Activated naive CD4-positive, alpha-beta T cell treated with anti-CD3 and anti-CD28 coated beads for 36 hours (primary cell): ENCODE data around the gene QRICH2. TPM values are rescaled to one million over a fixed set of nuclear protein-coding genes. Genes with fewer than 3 reads are reported as not detected.

Experiments used
- CTCF ChIA-PET: fragments of 350-600 bp; sonication (Branson Sonifier 250); formaldehyde crosslinking; loops from one replicate; lab custom pipeline; 2021; ENCODE audit warnings: antibody characterized with exemption; lab: Charles Lee
- DNase-seq: peaks from one replicate; pipeline ENCODE4 v3.0.0-alpha.2; 2020
- H3K27ac Mint-ChIP-seq: one replicate; pipeline ENCODE4 v1.8.0; 2021; ENCODE audit warnings: mild to moderate bottlenecking, mixed read lengths
- H3K27me3 Mint-ChIP-seq: one replicate; pipeline ENCODE4 v1.8.0; 2021; ENCODE audit warnings: low read depth, mixed read lengths
- H3K36me3 Mint-ChIP-seq: one replicate; pipeline ENCODE4 v1.8.0; 2021; ENCODE audit warnings: low read depth, mixed read lengths
- H3K4me1 Mint-ChIP-seq: one replicate; pipeline ENCODE4 v1.8.0; 2021; ENCODE audit warnings: low read depth, mixed read lengths
- H3K4me3 Mint-ChIP-seq: one replicate; pipeline ENCODE4 v1.8.0; 2021; ENCODE audit warnings: mild to moderate bottlenecking, moderate library complexity, mixed read lengths
- H3K9me3 Mint-ChIP-seq: one replicate; pipeline ENCODE4 v1.8.0; 2021; ENCODE audit warnings: mixed read lengths
- intact Hi-C: fragments of 100-400 bp; cut with micrococcal nuclease; formaldehyde crosslinking; loops from one replicate; pipeline ENCODE4 v1.15.1; 2023
- total RNA-seq, 2 experiments: library from RNA; stranded (reverse); gene quantifications; one replicate each; pipeline ENCODE4 v1.2.3, GENCODE V29; 2021

QRICH2 gene
- total RNA-seq, 2 experiments from 2014 or later: 0.52 TPM

GRCh38 chr17:76275382-76276068, 32.6 kb downstream of the QRICH2 start:
- Mint-ChIP-seq H3K27ac (no peak overlapping the region), H3K36me3 (peaks cover 12% of the 10 kb centered on the region), H3K4me1 (peaks cover 60% of the 10 kb centered on the region), H3K9me3 (no peaks in the 10 kb centered on the region), H3K4me3 (no peak overlapping the region), H3K27me3 (no peaks in the 10 kb centered on the region)
- CTCF ChIA-PET: interaction anchor here (0.7 to 2.1 kb wide), 7 partner anchors 9 to 261 kb away, joined by 3 to 7 read pairs (median 5); no protein-coding TSS in a partner anchor
- intact Hi-C loops: no loop called here
- DNase-seq: no peak

DNA sequence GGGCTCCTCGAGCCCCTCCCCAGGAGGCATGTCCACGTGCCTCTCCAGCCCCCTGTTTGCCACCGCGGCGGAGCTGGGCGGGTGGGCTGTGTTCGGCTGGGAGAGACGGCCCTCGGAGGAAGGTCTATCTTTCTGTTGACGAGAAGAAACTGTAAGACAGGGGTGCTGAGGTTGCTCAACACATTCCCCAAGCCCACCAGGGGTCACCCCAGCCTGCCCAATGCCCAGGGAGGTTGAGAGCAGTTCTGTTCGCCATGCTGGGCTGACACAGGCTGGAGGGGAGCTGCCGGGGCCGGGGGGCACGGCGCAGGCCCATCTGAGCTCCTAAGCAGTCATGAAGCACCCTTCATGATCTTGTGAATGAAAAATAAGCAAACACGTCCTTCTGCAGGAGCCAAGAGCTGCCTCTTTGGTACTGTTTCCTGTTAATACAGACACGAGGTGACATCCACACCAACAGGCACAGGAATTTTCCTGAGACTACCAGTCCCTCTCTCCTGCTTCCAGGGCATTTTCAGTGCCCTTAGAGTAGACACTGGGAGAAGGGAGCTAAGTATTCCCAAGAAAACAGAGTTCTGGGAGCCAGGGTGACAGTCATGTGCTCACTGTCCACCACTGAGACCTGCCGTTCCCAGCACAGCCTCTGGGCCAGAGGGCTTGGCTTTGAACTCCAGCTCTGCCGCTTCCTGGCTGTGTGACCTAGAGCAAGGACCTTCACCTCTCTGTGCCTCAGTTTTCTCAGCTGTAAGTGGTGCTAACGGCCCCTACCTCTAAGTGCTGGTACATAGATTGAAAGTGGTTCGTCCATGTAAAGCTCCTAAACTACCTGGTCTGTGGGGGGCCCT, 33.7 kb downstream of the QRICH2 start:
- CTCF ChIA-PET: interaction anchor here (0.5 to 2.1 kb wide), 14 partner anchors 10 to 266 kb away, joined by 3 to 7 read pairs (median 3); no protein-coding TSS in a partner anchor
- intact Hi-C loops: no loop called here
- Mint-ChIP-seq H3K4me3 (no peak overlapping the region), H3K36me3 (peaks cover 20% of the 10 kb centered on the region), H3K27me3 (no peaks in the 10 kb centered on the region), H3K4me1 (peaks cover 69% of the 10 kb centered on the region), H3K9me3 (no peaks in the 10 kb centered on the region), H3K27ac (peak overlapping the region; percentile 91)
- DNase-seq: no peak

GRCh38 chr17:76273445-76274111, 34.5 kb downstream of the QRICH2 start:
- CTCF ChIA-PET: interaction anchor here (0.8 to 1.9 kb wide), 10 partner anchors 10 to 265 kb away, joined by 3 to 7 read pairs (median 3); no protein-coding TSS in a partner anchor
- H3K9me3 Mint-ChIP-seq: no peaks in the 10 kb centered on the region
- H3K4me3 Mint-ChIP-seq: peak overlapping the region; percentile 79
- H3K27ac Mint-ChIP-seq: peak overlapping the region; percentile 91
- no peaks in the 10 kb centered on the region for H3K27me3 Mint-ChIP-seq
- intact Hi-C loops: loop anchor here (2.0 kb wide), 2 partner anchors 133 to 203 kb away; partner anchors contain the start of gene FOXJ1
- peaks cover 74% of the 10 kb centered on the region for H3K4me1 Mint-ChIP-seq
- DNase-seq: peak; percentile 36
- peaks cover 28% of the 10 kb centered on the region for H3K36me3 Mint-ChIP-seq

DNA sequence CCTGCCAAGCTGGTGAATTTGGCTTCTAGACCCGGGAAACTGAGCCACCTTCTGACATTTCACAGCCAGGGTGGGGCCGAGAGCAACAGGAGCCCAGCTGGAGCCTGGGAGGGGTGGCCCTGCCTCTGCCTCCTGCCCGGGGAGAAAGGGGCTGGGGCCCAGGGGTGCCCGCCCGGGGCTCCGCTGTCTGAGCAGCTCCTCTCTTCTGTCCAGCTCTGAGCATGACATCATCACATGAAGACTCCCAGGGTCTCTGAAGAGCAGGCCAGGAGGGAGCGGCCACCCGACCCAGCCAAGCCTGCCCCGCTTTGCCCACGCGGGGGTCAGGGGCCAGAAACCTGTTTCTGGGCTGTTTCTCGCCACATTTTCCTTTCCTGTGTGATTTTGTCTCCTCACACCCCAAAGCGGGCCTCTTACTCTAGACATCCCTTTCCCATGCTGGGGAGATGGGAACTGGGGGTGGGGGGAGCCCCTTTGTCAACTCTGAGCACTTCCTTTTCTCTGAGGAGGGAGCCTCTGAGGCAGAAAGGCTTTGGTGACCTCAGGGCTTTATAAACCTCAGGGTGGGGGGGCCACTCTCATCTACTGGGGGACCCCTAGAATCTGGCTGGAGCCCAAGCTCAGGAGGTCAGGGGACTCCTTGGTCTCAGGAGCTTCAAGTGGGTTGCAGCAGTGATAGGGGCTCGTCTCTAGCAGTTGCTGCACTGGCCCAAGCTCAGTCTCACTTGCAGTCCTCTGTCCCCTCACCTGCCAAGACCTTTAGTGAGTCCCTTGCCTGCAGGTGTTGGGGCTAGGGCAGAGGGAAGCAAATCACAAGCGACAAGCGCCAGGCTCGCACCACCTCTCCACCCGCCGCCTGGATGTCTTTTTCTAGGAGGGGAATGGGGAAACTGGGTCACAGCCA, 35.3 kb downstream of the QRICH2 start:
- intact Hi-C loops: loop anchor here (1.0 to 2.0 kb wide), 6 partner anchors 8 to 202 kb away; partner anchors contain the start of gene FOXJ1
- Mint-ChIP-seq H3K36me3 (peaks cover 36% of the 10 kb centered on the region), H3K27ac (peak overlapping the region; percentile 91), H3K27me3 (no peaks in the 10 kb centered on the region), H3K9me3 (no peaks in the 10 kb centered on the region), H3K4me3 (peak overlapping the region; percentile 79), H3K4me1 (peaks cover 73% of the 10 kb centered on the region)
- DNase-seq: peak; percentile 91
- CTCF ChIA-PET: interaction anchor here (0.6 to 1.8 kb wide), 12 partner anchors 9 to 151 kb away, joined by 3 to 5 read pairs (median 3); no protein-coding TSS in a partner anchor

DNA sequence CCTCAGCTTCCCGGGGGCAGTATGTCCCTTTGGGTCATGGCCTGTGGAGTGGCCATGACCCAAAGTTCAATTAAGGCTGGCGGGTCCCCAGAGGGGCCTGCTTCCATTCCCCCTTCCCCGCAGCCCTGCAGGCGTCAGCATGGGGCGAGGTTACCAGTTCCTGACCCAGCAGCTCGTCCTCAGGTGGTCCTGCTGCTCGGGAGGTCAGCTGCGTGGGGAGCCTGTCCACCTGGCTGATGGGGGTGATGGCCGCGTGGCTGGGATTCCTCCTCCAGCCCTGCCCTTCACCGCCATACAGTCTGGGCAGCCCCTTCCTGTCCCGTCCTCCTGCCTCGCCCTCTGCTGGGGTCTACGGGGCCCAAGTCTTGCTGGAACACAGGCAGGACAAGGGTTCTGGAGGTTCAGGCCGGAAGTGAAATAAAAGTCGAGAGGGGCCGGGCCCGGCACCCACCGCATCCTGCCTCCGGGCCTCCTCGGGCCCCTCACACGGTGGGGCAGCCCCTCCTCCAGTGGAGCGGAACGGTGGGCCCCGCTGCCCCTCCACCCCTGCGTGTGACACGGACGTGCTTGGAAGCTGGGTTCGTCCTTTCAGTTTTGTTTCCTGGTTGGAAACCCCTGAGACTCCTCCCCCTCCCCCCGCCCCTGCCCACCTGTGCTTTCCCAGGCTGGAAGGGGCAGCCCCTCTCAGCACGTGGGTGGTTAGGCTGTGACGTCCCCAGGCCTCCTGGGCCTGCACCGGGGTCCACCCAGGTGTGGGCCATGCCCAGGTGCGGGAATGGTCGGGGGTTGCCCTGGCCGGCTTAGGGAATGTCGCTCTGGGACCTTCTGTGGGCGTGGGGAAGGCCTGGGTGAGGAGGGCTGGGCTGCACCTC, 36.2 kb downstream of the QRICH2 start:
- Mint-ChIP-seq H3K27ac (peak overlapping the region; percentile 91), H3K9me3 (no peaks in the 10 kb centered on the region), H3K27me3 (no peaks in the 10 kb centered on the region), H3K36me3 (peaks cover 44% of the 10 kb centered on the region), H3K4me1 (peaks cover 67% of the 10 kb centered on the region), H3K4me3 (peak overlapping the region; percentile 79)
- DNase-seq: peak; percentile 97
- CTCF ChIA-PET: interaction anchor here (0.6 to 3.5 kb wide), 12 partner anchors 8 to 152 kb away, joined by 3 to 18 read pairs (median 3); no protein-coding TSS in a partner anchor
- intact Hi-C loops: loop anchor here (1.0 to 2.0 kb wide), 6 partner anchors 8 to 201 kb away; partner anchors contain the start of gene FOXJ1

DNA sequence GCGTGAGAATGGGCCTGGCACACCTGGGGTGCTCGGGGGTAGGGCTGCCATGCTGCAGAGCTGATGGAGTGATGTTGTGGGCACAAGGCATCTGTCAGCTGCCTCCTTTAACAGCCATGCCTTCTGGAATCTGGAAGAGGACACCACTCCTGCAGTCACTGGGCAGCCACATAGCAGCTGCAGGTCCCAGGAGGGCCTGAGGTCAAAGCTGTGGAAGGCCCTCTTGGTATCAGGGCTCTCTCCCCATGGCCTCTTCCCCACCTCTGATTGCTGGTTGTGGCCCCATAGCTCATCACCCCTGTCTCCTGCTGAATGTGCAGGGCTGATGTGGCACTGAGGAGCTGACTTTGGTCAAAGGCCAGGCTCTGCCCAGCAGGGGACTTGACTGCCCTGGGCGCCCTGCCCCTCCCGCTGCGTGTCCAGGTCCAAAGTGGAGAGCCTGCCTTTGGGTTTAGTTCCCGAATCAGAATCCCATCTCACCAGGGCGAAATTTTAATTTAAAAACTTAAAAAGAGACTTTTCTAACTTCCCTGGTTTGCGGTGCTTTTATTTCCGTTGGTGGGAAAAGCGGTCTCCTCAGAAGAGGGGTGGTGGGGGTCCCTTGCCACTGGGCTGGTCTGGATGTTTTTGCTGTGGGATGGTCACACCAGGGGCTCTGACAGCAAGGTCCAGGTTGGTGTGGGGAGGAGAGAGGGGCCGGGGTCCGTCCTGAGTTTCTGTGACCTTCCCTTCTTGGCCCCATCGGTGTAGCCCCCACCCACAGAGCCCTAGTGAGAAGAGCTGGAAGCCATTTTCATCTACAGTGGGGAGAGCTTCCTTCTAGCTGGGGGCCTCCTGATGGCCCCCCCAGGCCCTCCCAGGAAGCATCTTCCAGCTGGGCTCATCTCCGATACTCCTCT, 37.1 kb downstream of the QRICH2 start:
- DNase-seq: peak; percentile 67
- H3K27me3 Mint-ChIP-seq: no peaks in the 10 kb centered on the region
- CTCF ChIA-PET: interaction anchor here (0.8 to 3.5 kb wide), 8 partner anchors 9 to 152 kb away, joined by 3 to 18 read pairs (median 3); no protein-coding TSS in a partner anchor
- peaks cover 61% of the 10 kb centered on the region for H3K4me1 Mint-ChIP-seq
- intact Hi-C loops: no loop called here
- H3K27ac Mint-ChIP-seq: peak overlapping the region; percentile 91
- H3K36me3 Mint-ChIP-seq: peaks cover 52% of the 10 kb centered on the region
- H3K4me3 Mint-ChIP-seq: peak overlapping the region; percentile 79
- no peaks in the 10 kb centered on the region for H3K9me3 Mint-ChIP-seq

GRCh38 chr17:76270127-76270592, 37.9 kb downstream of the QRICH2 start:
- Mint-ChIP-seq H3K4me1 (peaks cover 54% of the 10 kb centered on the region), H3K27me3 (no peaks in the 10 kb centered on the region), H3K36me3 (peaks cover 54% of the 10 kb centered on the region), H3K4me3 (peak overlapping the region; percentile 88), H3K27ac (peak overlapping the region; percentile 100), H3K9me3 (no peaks in the 10 kb centered on the region)
- CTCF ChIA-PET: interaction anchor here (0.8 to 3.5 kb wide), 4 partner anchors 10 to 89 kb away, joined by 3 to 18 read pairs (median 10); no protein-coding TSS in a partner anchor
- intact Hi-C loops: no loop called here
- peak; percentile 45 for DNase-seq

DNA sequence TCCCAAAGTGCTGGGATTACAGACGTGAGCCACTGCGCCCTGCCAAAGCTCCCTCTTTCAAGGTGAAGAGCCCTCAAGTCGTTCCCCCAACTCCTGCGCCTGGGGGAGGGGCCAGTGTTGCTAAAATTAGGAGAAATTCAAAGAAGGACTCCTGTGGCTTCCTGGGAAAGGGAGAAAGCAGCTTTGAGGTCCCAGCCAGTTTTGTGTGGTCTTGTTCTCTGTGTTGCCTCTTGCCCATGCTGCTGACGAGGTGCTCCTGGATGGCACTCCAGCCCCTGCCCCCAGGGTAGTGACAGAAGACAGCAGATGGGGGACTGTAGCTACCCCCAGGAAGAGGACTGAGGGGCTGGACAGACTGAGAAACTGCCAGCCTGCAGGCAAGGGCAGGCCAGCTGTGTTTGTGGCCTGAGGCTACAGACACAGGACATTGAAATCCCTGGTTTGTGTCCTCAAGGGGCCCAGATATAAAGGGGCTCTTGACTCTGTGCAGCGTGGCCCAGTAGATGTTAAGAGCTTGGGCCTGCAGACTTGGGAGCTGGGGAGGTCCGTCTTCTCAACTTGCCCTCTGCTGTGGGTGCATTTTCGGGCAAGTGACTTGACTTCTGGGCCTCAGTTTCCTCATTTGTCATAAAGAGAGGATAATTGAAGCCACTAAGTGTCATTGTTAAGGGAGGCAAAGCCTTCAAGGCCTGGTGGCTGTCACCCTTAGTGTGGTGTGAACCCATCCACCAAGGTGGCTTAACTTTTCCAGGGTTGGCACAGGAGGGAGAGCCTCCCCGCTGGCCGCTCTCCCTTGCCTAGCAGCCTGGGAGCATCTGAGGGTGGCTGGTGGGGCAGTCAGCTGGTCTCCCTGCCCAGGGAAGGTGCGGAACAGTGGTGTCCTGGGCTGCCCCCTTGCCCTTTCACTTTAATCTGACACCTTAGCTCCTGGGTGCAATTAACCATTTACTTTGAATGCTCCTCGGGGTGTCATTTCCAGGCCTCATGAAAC, 38.8 kb downstream of the QRICH2 start:
- Mint-ChIP-seq H3K9me3 (no peaks in the 10 kb centered on the region), H3K27me3 (no peaks in the 10 kb centered on the region), H3K36me3 (peaks cover 54% of the 10 kb centered on the region), H3K4me3 (peak overlapping the region; percentile 88), H3K27ac (peak overlapping the region; percentile 100), H3K4me1 (peaks cover 51% of the 10 kb centered on the region)
- intact Hi-C loops: loop anchor here (1.0 to 10.0 kb wide), 5 partner anchors 78 to 1234 kb away; partner anchors contain the start of genes MFSD11 and SRSF2
- CTCF ChIA-PET: interaction anchor here (0.5 to 3.5 kb wide), 8 partner anchors 10 to 90 kb away, joined by 3 to 18 read pairs (median 4); no protein-coding TSS in a partner anchor
- peak; percentile 41 for DNase-seq
